H7 (cell line): ENCODE measurements around the gene PRR33. TPM values are rescaled to one million over a fixed set of nuclear protein-coding genes. Genes with fewer than 3 reads are reported as not detected.

Experiments used
- DNase-seq: peaks from one replicate; pipeline ENCODE4 v3.0.0; 2012
- H3K27me3 ChIP-seq: 2 replicates; pipeline ENCODE4 v1.6.0; 2011; ENCODE audit warnings: mild to moderate bottlenecking, low read length; ENCODE audit not compliant: control insufficient read depth, insufficient read depth
- H3K36me3 ChIP-seq: replicated peaks from 2 replicates; pipeline ENCODE4 v1.5.1; 2011; ENCODE audit warnings: low read length; ENCODE audit not compliant: control insufficient read depth, insufficient read depth
- H3K4me3 ChIP-seq: 2 replicates; pipeline ENCODE4 v1.5.1; 2011; ENCODE audit warnings: low read depth, mild to moderate bottlenecking, control low read depth, low read length, moderate library complexity; ENCODE audit not compliant: insufficient read depth
- total RNA-seq: library from RNA; depleted of rRNA; stranded (reverse); fragments of >200 nt; shearing (Covaris generic); gene quantifications from 2 replicates; pipeline ENCODE4 v1.2.3, GENCODE V29; 2014

Gene PRR33
- total RNA-seq, 1 experiment from 2014 or later, result not detected

DNA sequence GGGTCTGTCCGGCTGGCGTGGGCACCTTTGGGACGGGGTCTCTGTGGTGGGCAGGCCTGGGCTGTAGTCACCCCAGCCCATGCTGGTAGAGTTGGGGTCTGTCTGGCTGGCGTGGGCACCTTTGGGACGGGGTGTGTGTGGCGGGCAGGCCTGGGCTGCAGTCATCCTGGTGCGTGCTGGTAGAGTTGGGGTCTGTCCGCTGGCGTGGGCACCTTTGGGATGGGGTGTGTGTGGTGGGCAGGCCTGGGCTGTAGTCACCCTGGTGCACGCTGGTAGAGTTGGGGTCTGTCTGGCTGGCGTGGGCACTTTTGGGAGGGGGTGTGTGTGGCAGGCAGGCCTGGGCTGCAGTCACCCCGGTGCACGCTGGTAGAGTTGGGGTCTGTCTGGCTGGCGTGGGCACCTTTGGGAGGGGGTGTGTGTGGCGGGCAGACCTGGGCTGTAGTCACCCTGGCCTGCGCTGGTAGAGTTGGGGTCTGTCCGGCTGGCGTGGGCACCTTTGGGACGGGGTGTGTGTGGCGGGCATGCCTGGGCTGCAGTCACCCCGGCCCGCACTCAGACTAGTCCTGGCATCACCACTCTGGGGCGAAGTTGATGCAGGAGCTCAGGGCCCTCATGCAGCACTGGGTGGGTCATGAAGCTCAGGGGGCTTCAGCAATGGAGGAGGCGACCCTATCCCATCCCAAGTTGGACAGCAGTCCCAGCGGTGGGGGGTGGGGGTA lies 19.3 kb downstream of the PRR33 start:
- no peak for DNase-seq
- no peak overlapping the region for H3K4me3 ChIP-seq
- H3K36me3 ChIP-seq, result no peaks in the 10 kb centered on the region
- H3K27me3 ChIP-seq, result no peaks in the 10 kb centered on the region

DNA sequence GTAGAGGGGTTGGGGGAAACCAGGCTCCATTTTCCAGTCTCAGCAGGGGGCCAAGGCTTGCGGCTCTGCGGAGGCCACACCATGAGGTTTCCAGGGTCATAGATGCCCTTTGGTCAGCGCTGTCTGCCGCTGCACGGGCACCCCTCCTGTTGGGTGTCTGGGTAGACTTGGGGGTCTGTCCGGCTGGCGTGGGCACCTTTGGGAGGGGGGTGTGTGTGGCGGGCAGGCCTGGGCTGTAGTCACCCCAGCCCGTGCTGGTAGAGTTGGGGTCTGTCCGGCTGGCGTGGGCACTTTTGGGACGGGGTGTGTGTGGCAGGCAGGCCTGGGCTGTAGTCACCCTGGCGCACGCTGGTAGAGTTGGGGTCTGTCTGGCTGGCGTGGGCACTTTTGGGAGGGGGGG lies 20.2 kb downstream of the PRR33 start:
- H3K4me3 ChIP-seq, result no peak overlapping the region
- no peak for DNase-seq
- H3K27me3 ChIP-seq, result no peaks in the 10 kb centered on the region
- H3K36me3 ChIP-seq, result no peaks in the 10 kb centered on the region

- no peaks in the 10 kb centered on the region for H3K36me3 ChIP-seq
- no peak overlapping the region for H3K4me3 ChIP-seq
- DNase-seq, result no peak
- H3K27me3 ChIP-seq, result no peaks in the 10 kb centered on the region
Observed at GRCh38 chr11:1870721-1871466, 20.8 kb downstream of the PRR33 start.

DNA sequence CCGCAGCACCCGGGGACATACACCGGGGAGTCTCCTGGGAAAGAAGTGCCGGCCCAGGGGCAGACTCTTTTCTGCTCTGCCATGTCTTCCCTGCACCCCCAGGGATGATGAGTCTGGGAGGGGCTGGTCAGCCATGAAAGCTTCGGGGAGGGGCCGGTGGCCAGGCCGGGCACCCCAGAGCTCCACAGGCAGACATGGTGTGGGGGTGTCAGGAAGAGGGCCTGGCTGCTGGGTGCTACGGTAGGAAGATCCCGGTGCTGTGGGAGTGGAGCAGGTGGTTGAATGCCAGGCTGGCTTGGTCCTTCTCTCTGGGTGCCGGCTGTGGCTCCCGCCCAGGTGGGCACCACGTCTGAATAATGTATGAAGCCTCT lies 21.4 kb downstream of the PRR33 start:
- Histone ChIP-seq H3K36me3 (no peaks in the 10 kb centered on the region), H3K27me3 (no peaks in the 10 kb centered on the region)

DNA sequence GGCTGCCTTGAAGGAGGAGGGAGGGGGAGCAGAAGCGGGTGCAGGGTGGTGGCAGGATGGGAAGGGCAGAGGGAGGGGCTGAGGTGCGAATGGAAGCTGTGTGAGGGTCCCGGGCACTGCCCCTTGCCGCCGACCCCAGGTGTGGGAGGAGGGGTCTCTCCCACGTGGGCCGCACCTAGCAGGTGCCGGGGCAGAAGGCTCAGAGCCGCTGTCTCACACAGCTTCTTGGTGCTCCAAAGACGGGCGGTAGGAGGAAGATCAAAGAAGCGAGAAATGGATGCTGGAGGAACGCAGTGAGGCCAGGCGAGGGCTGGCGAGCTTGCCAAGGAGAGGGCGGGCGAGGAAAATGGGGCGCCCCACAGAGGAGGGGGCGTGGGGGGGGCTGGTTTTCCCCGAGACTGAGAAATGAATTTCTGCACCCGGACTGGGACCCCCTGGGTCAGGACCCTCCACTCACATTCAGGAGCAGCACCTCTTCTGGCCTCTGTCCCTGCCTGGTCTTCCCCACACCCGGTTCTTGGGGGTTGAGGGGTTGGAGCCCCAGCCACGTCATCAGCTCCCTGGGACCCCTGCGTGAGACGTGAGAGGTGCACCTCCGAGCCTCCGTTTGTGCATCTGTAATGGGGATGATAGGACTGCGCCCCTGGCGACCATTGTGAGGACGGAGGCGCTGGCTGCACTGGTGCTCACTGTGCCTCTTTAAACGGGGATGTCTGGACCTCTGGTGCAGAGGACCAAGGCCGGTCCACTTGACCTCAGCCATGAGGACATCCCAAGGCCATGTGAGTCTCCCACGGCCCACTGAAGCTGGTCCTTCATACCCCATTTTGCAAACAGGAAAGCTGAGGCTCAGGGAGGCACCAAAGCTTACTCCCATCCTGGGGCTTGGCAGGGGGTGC lies 22.0 kb downstream of the PRR33 start:
- no peak overlapping the region for H3K4me3 ChIP-seq
- no peak for DNase-seq
- H3K36me3 ChIP-seq, result no peaks in the 10 kb centered on the region
- no peaks in the 10 kb centered on the region for H3K27me3 ChIP-seq

More for the DNA sequence above, 21.4 kb downstream of the PRR33 start:
- H3K4me3 ChIP-seq, result no peak overlapping the region
- DNase-seq, result no peak

DNA sequence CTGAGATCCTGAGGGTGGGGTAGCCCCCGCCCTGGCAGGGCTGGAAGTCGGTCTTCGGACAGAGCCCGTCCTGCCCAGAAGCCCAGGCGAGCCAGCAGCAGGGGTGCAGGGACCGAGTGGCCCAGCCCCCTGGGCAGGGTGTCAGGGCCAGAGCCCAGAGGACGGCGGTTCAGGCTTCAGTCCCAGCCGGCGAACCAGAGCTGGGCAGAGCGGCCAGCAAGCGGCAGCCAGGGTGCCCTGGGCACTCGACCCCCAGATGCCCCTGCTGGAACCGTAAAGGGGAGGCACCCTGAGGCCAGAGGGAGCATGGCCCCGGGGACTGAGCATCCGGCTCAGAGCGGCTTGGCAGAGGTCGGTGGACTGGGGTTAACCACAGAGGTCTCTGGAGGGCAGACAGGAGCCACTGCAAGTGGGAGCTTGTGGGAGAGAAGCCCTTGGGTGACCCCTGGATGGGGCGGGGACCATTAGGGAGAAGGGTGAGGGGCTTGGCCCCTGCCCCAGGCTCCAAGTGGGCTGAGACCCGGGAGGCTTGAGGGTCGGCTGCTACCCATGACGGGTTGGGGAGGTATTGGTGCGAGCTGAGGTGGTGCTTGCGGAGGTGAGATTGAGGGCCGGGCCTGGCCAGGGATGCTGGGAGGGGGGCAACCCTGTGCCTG lies 22.9 kb downstream of the PRR33 start:
- Histone ChIP-seq H3K27me3 (no peaks in the 10 kb centered on the region), H3K36me3 (no peaks in the 10 kb centered on the region), H3K4me3 (no peak overlapping the region)
- DNase-seq, result no peak

GRCh38 chr11:1868056-1868635 lies 23.5 kb downstream of the PRR33 start:
- H3K4me3 ChIP-seq, result no peak overlapping the region
- H3K36me3 ChIP-seq, result no peaks in the 10 kb centered on the region
- H3K27me3 ChIP-seq, result no peaks in the 10 kb centered on the region
- DNase-seq, result no peak

DNA sequence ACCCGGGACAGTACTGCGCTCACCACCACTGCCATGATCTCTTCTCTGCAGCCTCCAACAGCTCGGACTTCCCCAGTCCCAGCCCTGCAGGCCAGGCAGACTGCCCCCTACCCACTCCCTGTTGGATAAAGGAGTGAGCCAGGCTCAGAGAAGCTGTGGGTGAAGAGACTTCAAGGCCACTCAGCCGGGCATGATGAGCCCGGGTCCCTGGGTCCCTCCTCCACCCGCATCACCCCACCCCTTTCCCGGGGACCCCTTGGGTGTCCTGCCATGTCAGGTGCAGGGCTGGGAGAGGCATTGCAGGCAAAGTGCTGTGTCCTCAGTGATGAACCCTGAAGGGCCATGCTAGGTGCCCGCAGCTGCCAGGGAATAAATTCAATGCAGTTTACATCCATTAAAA lies 24.3 kb downstream of the PRR33 start:
- Histone ChIP-seq H3K4me3 (no peak overlapping the region), H3K27me3 (no peaks in the 10 kb centered on the region), H3K36me3 (no peaks in the 10 kb centered on the region)
- DNase-seq, result no peak

DNA sequence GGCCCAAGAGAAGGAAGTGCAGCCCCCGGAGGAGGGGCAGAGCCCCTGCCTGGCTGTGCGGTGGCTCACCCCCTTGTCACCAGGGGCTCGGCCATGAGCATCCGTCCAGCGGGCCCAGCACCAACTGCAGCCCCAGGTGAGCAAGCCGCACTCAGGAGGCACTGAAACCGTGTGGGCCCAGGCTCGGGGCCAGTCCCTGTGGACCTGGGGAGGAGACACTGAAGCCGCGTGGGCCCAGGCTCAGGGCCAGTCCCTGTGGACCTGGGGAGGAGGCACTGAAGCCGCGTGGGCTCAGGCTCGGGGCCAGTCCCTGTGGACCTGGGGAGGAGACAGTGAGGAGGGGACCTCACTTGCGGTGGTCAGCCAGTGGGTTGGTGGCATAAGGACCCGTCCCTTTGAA lies 24.9 kb downstream of the PRR33 start:
- Histone ChIP-seq H3K27me3 (no peaks in the 10 kb centered on the region), H3K4me3 (no peak overlapping the region), H3K36me3 (no peaks in the 10 kb centered on the region)
- DNase-seq, result no peak

DNA sequence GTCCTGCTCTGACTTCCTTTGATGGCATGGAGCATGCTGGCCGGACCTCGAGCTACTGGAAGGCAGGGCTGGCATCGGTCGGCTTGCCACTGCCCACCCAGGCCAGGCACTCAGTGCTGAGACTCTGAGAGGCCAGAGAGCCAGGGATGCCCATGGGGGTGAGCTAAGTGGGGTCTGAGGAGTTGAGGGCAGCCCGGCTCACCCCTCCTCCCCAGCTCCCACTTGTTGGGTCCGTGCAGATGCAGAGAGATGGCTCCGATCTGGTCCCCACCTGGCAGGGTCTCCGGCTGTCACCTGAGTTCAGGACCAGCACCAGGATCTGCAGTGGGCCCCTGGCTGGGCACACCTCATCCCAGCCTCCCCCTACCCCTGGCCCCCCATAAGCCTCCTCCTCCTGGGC lies 25.5 kb downstream of the PRR33 start:
- no peak for DNase-seq
- no peak overlapping the region for H3K4me3 ChIP-seq
- no peaks in the 10 kb centered on the region for H3K27me3 ChIP-seq
- H3K36me3 ChIP-seq, result no peaks in the 10 kb centered on the region

- no peak for DNase-seq
- H3K27me3 ChIP-seq, result no peaks in the 10 kb centered on the region
- H3K4me3 ChIP-seq, result no peak overlapping the region
- H3K36me3 ChIP-seq, result no peaks in the 10 kb centered on the region
Observed at GRCh38 chr11:1864831-1865665, 26.6 kb downstream of the PRR33 start.

DNA sequence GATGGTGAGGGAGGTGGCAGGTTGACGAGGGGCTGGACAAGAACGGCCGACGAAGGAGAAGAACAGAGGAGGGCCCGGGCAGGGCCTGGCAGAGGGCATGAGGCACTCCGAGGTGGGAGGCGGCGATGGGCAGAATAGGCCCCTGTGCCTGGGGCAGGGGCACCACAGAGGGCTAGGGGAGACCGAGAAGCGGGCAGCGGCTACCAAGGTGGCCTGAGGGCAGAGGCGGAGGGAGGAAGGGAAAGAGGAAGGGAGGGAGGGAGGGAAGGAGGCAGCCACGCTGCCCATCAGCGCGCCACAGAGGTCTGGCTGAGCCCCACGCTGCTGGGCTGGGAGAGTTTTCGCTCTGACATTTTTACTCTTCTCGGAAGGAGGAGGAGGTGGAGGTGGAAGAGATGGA lies 27.5 kb downstream of the PRR33 start:
- Histone ChIP-seq H3K27me3 (no peaks in the 10 kb centered on the region), H3K4me3 (no peak overlapping the region), H3K36me3 (no peaks in the 10 kb centered on the region)
- DNase-seq, result no peak

DNA sequence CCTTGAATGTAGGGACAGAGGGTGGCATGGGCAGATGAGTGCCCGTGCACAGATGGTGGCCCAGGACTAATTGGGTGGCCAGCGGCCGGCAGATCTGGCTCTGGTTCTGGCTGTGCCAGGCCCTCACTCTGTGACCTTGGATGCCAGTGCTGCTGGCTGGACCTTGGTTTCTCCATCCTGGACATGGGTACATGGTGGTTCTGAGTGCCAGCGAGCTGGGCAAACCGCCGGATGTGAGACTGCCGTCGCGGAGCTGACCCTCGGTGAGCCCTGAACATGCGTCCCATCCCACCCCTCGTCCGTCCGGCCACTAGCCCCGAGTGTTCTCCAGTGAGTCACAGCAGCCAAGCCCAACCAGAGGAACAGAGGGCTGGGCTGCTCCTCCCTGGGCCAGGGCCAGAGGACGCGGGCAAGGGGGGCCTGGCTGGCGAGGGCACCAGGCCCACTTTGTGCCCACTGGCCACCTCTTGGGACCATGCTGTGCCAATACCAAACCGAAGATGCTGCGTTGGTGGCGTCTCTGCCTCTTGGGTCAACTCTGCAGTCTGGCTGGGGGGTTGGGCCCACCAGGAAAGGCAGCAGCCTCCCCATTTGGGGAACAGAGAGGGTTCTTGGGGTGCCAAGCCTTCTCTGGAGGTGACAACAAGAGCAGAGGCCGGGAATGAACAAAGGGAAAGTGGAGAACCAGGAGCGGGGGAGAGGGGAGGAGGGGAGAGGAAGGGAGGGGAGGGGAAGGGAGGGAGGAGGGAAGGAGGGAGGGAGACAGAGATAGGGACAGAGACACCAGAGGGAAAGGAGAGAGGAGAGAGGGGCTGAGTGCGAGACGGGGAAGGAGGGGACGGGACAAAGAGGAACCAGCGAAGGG lies 28.1 kb downstream of the PRR33 start:
- H3K36me3 ChIP-seq, result no peaks in the 10 kb centered on the region
- H3K27me3 ChIP-seq, result no peaks in the 10 kb centered on the region
- H3K4me3 ChIP-seq, result no peak overlapping the region
- DNase-seq, result peak; percentile 94
